Endothelial cell (in vitro differentiated cells): ENCODE data around the gene SEC23A. TPM values are rescaled to one million over a fixed set of nuclear protein-coding genes. Genes with fewer than 3 reads are reported as not detected.
"Not testable (repeated sequence)": the region's sequence is repeated elsewhere in the genome, so short reads cannot be mapped to it uniquely, and the experiment has no call there.

Experiments
- DNase-seq: peaks from one replicate; pipeline ENCODE4 v3.0.0; 2021; ENCODE audit warnings: low spot score
- H3K27ac Mint-ChIP-seq: one replicate; pipeline ENCODE4 v1.8.0; 2021; ENCODE audit warnings: mixed read lengths, inconsistent platforms; ENCODE audit not compliant: unreplicated experiment
- H3K27me3 Mint-ChIP-seq: one replicate; pipeline ENCODE4 v1.8.0; 2021; ENCODE audit warnings: mild to moderate bottlenecking, moderate library complexity, mixed read lengths, inconsistent platforms; ENCODE audit not compliant: unreplicated experiment
- H3K36me3 Mint-ChIP-seq: one replicate; pipeline ENCODE4 v1.8.0; 2021; ENCODE audit warnings: mild to moderate bottlenecking, low read depth, mixed read lengths, inconsistent platforms; ENCODE audit not compliant: unreplicated experiment
- H3K4me1 Mint-ChIP-seq: one replicate; pipeline ENCODE4 v1.8.0; 2021; ENCODE audit warnings: mild to moderate bottlenecking, mixed read lengths, inconsistent platforms; ENCODE audit not compliant: unreplicated experiment
- H3K4me3 Mint-ChIP-seq: one replicate; pipeline ENCODE4 v1.8.0; 2021; ENCODE audit warnings: mild to moderate bottlenecking, mixed read lengths, inconsistent platforms; ENCODE audit not compliant: unreplicated experiment
- H3K9me3 Mint-ChIP-seq: one replicate; pipeline ENCODE4 v1.8.0; 2021; ENCODE audit warnings: mixed read lengths, inconsistent platforms; ENCODE audit not compliant: unreplicated experiment
- CTCF ChIP-seq: fragments of 200-600 bp; sonication (generic); IDR thresholded peaks from one replicate; pipeline ENCODE4 v1.5.0; 2021; ENCODE audit warnings: antibody characterized with exemption; ENCODE audit not compliant: unreplicated experiment
- total RNA-seq: library from RNA; stranded (reverse); fragmentation: NEBNext Ultra II Directional; extraction: Animal tissue kit (Norgen Biotek cat#: 25700); gene quantifications from one replicate; pipeline ENCODE4 v1.2.1, GENCODE V29; 2021; ENCODE audit not compliant: unreplicated experiment

SEC23A gene
- total RNA-seq, 1 donor from 2014 or later = 44.1 TPM

- Mint-ChIP-seq H3K4me3 (no peak overlapping the region), H3K27me3 (peaks cover 2% of the 10 kb centered on the region), H3K36me3 (peaks cover 24% of the 10 kb centered on the region), H3K27ac (no peak overlapping the region), H3K4me1 (peaks cover 10% of the 10 kb centered on the region), H3K9me3 (no peaks in the 10 kb centered on the region)
- DNase-seq = no peak
- TF ChIP-seq CTCF = no peak
These were observed 77.0 kb downstream of the SEC23A start for GRCh38 chr14:39025810-39026627.

GRCh38 chr14:39025250-39025809 is 77.7 kb downstream of the SEC23A start:
- Mint-ChIP-seq H3K36me3 (peaks cover 17% of the 10 kb centered on the region), H3K27me3 (peaks cover 2% of the 10 kb centered on the region), H3K27ac (no peak overlapping the region), H3K4me3 (no peak overlapping the region), H3K4me1 (peaks cover 10% of the 10 kb centered on the region), H3K9me3 (no peaks in the 10 kb centered on the region)
- no peak for TF ChIP-seq CTCF
- DNase-seq = no peak

GRCh38 chr14:39023939-39024871 is 78.8 kb downstream of the SEC23A start:
- peaks cover 8% of the 10 kb centered on the region for H3K4me1 Mint-ChIP-seq
- no peaks in the 10 kb centered on the region for H3K9me3 Mint-ChIP-seq
- no peak for TF ChIP-seq CTCF
- no peak for DNase-seq
- H3K27me3 Mint-ChIP-seq = peaks cover 2% of the 10 kb centered on the region
- H3K27ac Mint-ChIP-seq = no peak overlapping the region
- H3K4me3 Mint-ChIP-seq = no peak overlapping the region
- peaks cover 6% of the 10 kb centered on the region for H3K36me3 Mint-ChIP-seq

GRCh38 chr14:39017096-39018016 is 85.7 kb downstream of the SEC23A start:
- H3K9me3 Mint-ChIP-seq, H3K27ac Mint-ChIP-seq, H3K27me3 Mint-ChIP-seq, H3K36me3 Mint-ChIP-seq, DNase-seq: not testable (repeated sequence)
- Mint-ChIP-seq H3K4me1 (peaks cover 11% of the 10 kb centered on the region), H3K4me3 (peak overlapping the region; percentile 74)
- peak; percentile 21 for TF ChIP-seq CTCF
